ENCODE measurements around the gene TP53INP2. TPM values are rescaled to one million over a fixed set of nuclear protein-coding genes. Genes with fewer than 3 reads are reported as not detected.
A peak's percentile ranks its signal among the peaks of the same experiment; 100 is the strongest.

TP53INP2 gene
- total and polyA plus RNA-seq, 2 of the 13 experiments (the other 11 are each of a cell fraction or from before 2014, with no cell fraction given), result 5.2 to 18.8 TPM

DNA sequence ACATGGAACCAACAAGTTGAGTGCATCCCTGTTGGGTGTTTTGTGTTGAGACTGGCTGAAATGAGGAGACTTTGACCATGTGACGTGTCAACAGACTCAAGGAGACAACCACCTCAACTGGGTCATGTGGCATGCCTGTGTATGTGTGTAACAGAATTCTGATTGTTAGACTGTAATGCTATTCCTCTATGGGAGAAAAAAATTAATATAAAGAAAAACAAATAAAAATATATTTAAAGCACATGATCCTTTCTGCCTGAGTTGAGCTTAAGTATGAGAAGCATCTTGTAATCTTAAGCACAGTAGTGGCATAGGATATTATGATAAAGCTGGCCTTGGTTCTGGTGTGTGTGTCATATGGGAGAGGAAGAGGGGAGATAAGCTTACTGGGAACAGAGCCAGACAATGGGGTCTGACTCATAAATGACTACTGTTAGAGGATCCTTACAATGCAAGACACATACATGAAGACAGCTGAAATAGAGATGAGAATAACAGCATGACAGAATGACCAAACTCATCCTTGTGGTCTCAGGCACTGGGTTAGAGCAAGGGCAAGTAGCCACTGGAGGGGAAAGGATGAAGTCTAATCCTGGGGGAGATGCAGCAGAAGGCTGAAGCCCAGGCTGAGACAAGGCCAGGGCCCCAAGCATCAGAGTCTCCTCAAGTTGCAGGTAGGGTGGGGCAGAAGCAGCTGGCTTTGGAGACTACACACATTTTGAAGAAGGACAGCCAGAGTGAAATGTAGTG is 9.2 kb downstream of the TP53INP2 start (continued):
- TF ChIP-seq, protein P1, sequence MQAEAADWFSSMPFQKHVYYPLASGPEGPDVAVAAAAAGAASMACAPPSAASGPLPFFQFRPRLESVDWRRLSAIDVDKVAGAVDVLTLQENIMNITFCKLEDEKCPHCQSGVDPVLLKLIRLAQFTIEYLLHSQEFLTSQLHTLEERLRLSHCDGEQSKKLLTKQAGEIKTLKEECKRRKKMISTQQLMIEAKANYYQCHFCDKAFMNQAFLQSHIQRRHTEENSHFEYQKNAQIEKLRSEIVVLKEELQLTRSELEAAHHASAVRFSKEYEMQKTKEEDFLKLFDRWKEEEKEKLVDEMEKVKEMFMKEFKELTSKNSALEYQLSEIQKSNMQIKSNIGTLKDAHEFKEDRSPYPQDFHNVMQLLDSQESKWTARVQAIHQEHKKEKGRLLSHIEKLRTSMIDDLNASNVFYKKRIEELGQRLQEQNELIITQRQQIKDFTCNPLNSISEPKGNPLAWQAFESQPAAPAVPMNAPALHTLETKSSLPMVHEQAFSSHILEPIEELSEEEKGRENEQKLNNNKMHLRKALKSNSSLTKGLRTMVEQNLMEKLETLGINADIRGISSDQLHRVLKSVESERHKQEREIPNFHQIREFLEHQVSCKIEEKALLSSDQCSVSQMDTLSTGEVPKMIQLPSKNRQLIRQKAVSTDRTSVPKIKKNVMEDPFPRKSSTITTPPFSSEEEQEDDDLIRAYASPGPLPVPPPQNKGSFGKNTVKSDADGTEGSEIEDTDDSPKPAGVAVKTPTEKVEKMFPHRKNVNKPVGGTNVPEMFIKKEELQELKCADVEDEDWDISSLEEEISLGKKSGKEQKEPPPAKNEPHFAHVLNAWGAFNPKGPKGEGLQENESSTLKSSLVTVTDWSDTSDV (CRISPR knock-in tag; IDR thresholded peaks at IDR 0.05), result no peak
- no peak for TF ChIP-seq ZBTB21 (CRISPR knock-in tag; IDR thresholded peaks at IDR 0.05)
- TF ChIP-seq ZNF547 (CRISPR knock-in tag; IDR thresholded peaks at IDR 0.05), result 0 out of 2 replicates have a peak, but pooled peaks have one; percentile 56
- no peak for TF ChIP-seq ATF7 (IDR thresholded peaks at IDR 0.05)
- no peak for TF ChIP-seq ATF7 (CRISPR knock-in tag; IDR thresholded peaks at IDR 0.05)
- TF ChIP-seq ZNF180 (CRISPR knock-in tag; IDR thresholded peaks at IDR 0.05; ENCODE audit: borderline replicate concordance, low read depth), result no peak
- 0 out of 2 replicates have a peak, but pooled peaks have one; percentile 72 for TF ChIP-seq ZNF34 (CRISPR knock-in tag; IDR thresholded peaks at IDR 0.05; ENCODE audit: borderline replicate concordance)
- no peak for TF ChIP-seq SYNCRIP (IDR thresholded peaks at IDR 0.05; ENCODE audit: insufficient read depth, low read depth, low read length)
- no peak for TF ChIP-seq CCAR2 (optimal IDR thresholded peaks at IDR 0.05; ENCODE audit: low read depth, low read length)
- TF ChIP-seq, protein P2, sequence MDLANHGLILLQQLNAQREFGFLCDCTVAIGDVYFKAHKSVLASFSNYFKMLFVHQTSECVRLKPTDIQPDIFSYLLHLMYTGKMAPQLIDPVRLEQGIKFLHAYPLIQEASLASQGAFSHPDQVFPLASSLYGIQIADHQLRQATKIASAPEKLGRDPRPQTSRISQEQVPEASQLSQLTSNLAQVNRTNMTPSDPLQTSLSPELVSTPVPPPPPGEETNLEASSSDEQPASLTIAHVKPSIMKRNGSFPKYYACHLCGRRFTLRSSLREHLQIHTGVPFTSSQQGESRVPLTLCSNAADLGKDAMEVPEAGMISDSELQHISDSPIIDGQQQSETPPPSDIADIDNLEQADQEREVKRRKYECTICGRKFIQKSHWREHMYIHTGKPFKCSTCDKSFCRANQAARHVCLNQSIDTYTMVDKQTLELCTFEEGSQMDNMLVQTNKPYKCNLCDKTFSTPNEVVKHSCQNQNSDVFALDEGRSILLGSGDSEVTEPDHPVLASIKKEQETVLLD (CRISPR knock-in tag; IDR thresholded peaks at IDR 0.05; ENCODE audit: low read depth), result no peak
- TF ChIP-seq SPEN (CRISPR knock-in tag; IDR thresholded peaks at IDR 0.05; ENCODE audit: low read depth), result 0 out of 2 replicates have a peak, but pooled peaks have one; percentile 27
- TF ChIP-seq, protein P3, sequence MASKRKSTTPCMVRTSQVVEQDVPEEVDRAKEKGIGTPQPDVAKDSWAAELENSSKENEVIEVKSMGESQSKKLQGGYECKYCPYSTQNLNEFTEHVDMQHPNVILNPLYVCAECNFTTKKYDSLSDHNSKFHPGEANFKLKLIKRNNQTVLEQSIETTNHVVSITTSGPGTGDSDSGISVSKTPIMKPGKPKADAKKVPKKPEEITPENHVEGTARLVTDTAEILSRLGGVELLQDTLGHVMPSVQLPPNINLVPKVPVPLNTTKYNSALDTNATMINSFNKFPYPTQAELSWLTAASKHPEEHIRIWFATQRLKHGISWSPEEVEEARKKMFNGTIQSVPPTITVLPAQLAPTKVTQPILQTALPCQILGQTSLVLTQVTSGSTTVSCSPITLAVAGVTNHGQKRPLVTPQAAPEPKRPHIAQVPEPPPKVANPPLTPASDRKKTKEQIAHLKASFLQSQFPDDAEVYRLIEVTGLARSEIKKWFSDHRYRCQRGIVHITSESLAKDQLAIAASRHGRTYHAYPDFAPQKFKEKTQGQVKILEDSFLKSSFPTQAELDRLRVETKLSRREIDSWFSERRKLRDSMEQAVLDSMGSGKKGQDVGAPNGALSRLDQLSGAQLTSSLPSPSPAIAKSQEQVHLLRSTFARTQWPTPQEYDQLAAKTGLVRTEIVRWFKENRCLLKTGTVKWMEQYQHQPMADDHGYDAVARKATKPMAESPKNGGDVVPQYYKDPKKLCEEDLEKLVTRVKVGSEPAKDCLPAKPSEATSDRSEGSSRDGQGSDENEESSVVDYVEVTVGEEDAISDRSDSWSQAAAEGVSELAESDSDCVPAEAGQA (IDR thresholded peaks at IDR 0.05; ENCODE audit: low read depth), result no peak
- TF ChIP-seq, protein P3 (CRISPR knock-in tag; IDR thresholded peaks at IDR 0.05; ENCODE audit: borderline replicate concordance), result no peak
- TF ChIP-seq, protein P4, sequence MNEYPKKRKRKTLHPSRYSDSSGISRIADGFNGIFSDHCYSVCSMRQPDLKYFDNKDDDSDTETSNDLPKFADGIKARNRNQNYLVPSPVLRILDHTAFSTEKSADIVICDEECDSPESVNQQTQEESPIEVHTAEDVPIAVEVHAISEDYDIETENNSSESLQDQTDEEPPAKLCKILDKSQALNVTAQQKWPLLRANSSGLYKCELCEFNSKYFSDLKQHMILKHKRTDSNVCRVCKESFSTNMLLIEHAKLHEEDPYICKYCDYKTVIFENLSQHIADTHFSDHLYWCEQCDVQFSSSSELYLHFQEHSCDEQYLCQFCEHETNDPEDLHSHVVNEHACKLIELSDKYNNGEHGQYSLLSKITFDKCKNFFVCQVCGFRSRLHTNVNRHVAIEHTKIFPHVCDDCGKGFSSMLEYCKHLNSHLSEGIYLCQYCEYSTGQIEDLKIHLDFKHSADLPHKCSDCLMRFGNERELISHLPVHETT (CRISPR knock-in tag; conservative IDR thresholded peaks at IDR 0.05), result no peak
- TF ChIP-seq ZNF737 (CRISPR knock-in tag; IDR thresholded peaks at IDR 0.05; ENCODE audit: borderline replicate concordance), result 0 out of 2 replicates have a peak, but pooled peaks have one; percentile 38
